ENCODE data around the gene SAPCD2.

SAPCD2 gene

GRCh38 chr9:137017071-137017470, 53.3 kb downstream of the SAPCD2 start:
- no peak for DNase-seq (ENCODE audit: low spot score)

GRCh38 chr9:137016436-137016835, 53.9 kb downstream of the SAPCD2 start:
- DNase-seq (ENCODE audit: low spot score): no peak

GRCh38 chr9:137015976-137016375, 54.4 kb downstream of the SAPCD2 start:
- DNase-seq (ENCODE audit: low spot score): no peak

- DNase-seq (ENCODE audit: low spot score): no peak
Measured at GRCh38 chr9:137015540-137015930, 54.8 kb downstream of the SAPCD2 start.

- no peak for DNase-seq (ENCODE audit: low spot score)
Measured at GRCh38 chr9:137014776-137015539, 55.4 kb downstream of the SAPCD2 start.

GRCh38 chr9:137014166-137014565, 56.2 kb downstream of the SAPCD2 start:
- DNase-seq (ENCODE audit: low spot score): no peak

- DNase-seq (ENCODE audit: low spot score): no peak
Measured at GRCh38 chr9:137013571-137013940, 56.8 kb downstream of the SAPCD2 start.

- DNase-seq (ENCODE audit: low spot score): no peak
Measured at GRCh38 chr9:137012694-137013570, 57.4 kb downstream of the SAPCD2 start.

Measured in CD4-positive, alpha-beta T cell treated with Interleukin-2 at 100 ng/mL for 4 hours (primary cell).